Stimulated activated CD8-positive, alpha-beta memory T cell treated with anti-CD3 and anti-CD28 coated beads, Interleukin-7, amount 100 ng/mL, for 4 hours (primary cell): Measurements from ENCODE around the gene KRT86.
"Not testable (repeated sequence)": the region's sequence is repeated elsewhere in the genome, so short reads cannot be mapped to it uniquely, and the experiment has no call there.

Source experiments
- DNase-seq, 2 donors: peaks; one replicate each; pipeline ENCODE4 v3.0.0-alpha.2; 2020; ENCODE audit warnings: low read depth in 2 of 2

KRT86 gene

DNA sequence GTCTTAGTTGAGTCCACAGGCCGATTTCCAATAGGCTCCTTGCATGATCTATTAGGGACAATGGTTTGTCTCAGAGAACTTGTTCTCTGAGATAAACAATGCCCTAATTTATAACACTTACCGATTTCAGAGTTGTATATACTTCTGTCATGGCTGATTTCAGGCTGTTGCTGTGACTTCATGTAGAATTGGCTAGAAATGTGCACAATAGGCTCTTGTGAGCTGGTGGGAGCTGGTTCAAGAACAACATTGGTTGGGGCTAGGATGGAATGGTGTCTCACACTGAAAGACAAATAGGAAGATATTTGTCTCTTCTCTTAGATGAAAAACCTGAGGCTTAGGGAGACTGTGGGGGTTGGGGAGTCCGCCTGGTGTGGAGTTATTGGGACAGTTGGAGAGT is 6.7 kb upstream of the KRT86 start:
- no peak for DNase-seq

GRCh38 chr12:52268212-52268611 is 6.2 kb upstream of the KRT86 start:
- DNase-seq, result no peak

- DNase-seq, result no peak
Measured at GRCh38 chr12:52270541-52271070, 3.8 kb upstream of the KRT86 start.

DNA sequence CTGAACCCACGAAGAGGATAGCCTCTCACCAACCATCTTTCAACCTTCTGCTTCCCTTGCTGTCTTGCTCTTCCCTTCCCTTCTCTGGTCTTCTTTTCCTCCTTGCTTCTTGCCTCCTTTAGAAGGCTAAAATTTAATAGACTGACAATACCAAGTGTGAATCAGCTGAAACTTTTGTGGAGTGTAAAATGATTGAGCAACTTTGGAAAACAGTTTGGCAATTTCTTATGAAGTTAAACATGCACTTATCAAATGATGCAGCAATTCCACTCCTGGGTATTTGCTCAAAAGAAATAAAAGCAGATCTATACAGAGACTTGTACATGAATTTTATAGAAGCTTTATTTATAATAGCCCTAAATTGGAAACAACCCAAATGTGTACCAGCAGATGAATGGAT is 3.3 kb upstream of the KRT86 start:
- DNase-seq, result no peak

- no peak for DNase-seq
Measured at GRCh38 chr12:52275686-52276085, 1.2 kb downstream of the KRT86 start.

DNA sequence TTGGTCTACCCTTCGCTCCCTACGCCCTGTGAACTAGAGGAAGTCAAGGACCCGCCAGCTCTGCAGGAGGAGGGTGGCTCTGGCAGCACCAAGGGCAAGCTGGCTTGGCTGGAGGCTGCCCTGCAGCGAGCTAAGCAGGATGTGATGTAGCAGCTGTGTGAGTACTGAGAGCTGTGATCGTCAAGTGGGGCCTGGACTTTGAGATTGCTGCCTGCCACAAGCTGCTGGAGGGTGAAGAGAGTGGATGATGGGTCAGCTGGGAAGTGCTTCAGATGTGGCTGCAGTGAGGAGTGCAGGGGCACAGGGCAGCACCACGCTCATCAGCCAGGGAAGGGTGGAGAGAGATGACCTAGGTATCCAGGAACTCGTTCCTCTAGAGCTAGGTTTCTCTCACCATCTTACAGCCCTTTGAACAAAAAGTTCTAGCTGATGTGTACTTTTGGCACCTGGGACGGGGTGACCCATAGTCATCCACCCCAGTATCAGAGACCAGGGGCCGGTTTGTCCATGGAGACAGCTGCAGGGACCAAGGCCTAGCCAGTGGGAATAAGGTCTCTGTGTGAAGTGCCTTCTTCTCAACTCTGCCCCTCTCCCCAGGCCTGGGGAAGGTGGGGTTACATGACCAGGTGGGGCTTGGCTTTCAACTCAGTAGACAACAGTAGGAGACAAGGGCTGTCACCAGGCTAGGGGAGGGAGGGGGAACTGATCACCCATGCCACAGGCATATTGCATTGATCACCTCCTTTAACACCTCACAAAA is 3.2 kb downstream of the KRT86 start:
- no peak for DNase-seq

GRCh38 chr12:52278575-52279421 is 4.4 kb downstream of the KRT86 start:
- peak; percentile 13 to 48 for DNase-seq

DNA sequence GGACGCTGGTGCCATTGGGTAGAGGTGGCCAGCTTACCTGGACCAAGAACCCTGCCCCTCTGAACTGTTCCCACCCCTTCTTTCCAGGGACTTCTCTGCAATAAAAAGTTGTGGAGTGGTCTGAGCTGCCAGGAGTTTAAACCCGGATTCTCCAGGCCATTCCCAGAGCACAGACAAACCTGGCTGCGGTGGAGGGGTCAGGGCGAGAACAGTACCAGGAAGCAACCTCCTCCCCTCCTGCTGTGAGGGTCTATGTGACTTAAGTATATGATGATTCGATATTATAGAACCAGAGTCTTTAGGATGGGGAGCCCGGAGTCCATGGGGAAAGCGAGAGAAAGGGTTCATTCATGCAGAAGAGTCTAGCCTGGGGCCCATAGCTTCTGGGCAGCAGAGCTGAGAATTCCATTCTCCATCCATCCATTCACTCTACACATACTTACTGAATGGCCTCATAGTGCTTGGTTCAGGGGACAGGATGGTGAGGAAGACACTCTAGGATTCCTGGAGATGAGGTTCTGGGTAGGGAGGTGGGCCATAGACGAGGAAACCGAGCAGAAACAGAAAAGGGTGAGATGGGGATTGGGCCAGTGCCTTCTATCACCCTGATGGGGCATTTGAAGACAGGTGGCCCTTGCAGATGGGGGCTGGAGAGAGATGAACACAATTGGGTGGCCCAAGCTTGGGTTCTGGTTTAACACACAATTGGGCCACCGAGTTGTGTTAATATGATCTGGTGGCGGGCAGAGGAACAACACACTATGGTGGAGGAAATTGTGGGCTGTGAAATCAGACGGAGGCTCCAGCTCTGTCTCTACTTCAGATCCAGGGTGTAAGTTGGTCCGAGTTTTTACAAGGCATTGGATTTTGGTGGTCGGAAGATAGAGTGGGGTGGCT is 5.2 kb downstream of the KRT86 start:
- DNase-seq, result no peak

DNA sequence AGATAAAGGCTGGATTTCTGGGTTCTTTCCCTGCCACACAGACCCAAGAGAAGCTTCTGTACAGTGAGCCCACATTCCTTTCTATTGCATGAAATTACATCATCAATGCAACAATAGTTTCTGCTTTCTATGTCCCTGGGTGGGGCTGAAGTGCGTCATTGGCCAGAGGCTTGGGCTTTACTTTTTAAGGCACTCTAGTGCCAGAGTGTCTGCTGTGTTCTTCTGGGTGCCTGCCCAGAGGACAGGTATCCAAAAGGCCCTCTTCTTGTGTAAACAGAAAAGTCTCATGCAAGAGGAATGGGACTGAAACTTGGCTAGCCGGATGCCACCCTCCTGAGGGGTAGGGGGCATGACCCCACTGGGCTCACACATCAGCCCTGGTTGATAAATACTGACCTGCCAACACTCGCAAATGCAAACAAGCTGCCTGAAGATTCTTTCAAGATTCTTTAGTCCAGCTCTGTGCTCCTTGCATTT is 5.9 kb downstream of the KRT86 start:
- no peak for DNase-seq

DNA sequence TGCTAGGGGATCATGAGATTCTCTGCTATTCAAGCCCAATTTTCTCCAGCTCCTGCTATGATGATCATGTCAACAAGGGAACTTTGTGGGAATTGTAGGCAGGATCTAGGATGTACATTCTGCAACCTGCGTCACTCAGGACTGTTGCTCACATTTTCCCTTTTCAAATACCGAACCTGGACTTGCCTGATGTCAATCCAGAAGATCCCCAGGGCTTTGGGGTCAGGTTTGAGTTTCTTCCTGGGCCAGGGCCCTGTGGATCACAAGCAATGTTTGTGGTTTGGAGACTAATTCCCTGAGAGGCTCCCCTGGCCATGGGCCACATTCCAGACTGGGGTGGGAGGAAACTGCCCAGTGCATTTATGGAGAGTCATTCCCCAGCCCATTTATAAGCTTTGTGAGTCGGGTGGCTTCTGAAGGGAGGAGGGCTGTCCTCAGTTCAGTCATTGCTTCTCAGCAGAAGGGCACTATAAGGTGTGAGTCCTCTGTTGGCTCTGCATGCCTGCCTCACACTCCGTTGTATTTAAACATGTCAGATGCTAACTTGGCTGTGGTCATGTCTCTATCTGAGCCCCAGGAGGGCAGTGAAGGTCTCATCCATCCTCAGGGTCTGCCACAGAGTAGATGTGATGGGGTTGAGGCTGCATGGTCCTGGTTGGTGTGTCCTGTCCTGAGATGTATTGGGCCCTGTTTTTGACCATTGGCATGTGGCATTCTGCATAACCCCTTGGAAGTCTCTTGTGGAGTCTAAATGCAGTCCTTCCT is 6.5 kb downstream of the KRT86 start:
- DNase-seq, result no peak

DNA sequence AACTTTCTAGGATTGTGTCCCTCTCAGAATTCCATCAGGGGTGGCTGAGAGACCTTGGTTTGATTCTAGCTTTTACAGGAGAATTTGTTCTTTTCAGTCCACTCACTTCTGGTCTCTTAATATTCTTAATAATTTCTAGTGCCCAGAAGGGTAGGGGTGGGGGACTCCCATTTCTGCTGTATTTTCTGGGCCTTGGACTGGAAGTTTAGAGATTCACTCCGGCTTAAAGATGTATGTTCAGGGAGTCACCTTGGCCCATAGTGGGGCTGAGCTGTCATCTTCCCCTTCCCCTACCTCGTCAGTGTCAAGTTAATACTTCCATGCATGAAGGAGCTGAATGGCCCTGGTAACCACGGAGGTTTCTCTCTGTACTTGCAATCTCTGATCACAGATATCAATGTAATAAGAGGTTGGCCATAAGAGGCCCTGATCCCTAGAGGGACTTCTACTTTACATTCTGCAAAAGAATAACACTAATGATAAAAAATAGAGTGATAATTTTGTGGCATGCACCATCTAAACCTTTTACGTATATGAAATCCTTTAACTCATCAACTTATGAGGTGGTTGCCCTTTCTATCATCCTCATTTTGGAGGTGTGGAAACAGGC is 10.2 kb downstream of the KRT86 start:
- DNase-seq, result no peak

DNA sequence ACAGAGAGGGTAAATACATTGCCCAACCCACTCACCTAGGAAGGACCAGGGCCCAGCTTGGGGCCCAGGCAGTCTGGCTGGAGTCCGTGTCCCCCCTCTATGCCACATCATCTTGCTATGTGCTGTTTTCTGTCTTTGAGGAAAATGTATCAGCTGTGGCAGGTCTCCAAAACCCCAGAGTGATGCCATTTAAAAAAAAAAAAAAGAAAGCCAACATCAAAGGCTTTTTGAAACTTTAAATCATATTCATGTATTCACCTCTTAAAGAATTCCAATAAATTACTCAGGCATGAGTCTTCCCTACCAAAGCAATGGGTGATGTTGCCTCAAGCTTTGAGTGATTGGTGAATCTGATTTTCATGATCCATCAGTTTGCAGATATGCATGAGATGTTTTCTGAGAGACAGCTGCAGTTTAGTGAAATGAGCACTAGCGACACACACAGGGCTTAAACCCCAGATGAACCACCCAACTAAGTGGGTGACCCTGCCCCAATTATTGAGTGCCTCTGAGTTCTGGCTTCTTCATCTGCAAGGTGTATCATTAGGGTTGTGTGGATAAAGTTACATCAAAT is 10.8 kb downstream of the KRT86 start:
- DNase-seq, result no peak

GRCh38 chr12:52285851-52286530 is 11.5 kb downstream of the KRT86 start:
- DNase-seq, result no peak

GRCh38 chr12:52286857-52287785 is 12.7 kb downstream of the KRT86 start:
- not testable (repeated sequence) for DNase-seq

DNA sequence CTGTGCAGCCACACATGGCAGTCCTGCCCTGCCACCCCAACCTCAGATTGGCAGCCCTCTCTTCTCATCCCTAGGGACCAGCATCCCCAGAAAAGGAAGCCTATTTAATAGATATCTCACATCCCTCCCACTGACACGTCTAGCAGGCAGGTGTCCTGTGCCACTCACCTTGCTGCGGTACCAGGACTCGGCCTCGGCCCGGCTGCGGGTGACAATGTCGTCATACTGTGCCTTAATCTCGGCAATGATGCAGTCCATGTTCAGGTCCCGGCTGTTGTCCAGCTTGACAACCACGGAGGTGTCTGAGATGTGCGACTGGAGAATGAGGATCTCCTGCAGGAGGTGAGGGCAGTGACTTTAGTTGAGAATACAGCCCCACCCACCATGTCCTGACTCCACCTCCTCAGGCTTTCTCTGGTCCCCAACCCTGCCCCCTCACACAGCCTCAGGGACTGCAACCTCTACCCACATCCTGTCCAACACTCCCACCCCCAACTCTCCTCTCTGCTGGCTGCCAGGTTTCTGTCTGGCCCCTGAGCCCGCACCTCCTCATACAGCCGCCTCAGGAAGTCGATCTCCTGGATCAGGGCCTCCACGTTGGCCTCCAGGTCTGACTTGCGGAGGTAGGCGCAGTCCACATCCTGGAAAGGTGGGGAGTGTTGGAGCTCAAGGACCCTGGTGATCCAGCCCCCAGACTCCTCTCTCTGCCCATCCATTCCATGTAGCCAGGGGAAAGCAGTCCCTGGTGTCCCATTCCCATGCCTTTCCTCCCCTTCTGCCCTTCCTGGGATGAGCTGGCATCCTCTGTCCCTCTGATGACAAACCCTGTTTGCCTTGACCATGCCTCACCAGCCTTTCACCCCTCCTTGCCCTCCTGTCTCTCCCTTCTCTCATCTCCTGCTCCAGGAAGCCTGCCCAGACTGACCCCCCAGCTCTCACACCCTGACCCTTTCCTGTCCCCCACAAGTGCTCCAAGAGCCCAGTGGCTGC is 13.7 kb downstream of the KRT86 start:
- DNase-seq, result not testable (repeated sequence)

- DNase-seq, result not testable (repeated sequence)
Measured at GRCh38 chr12:52290483-52291134, 16.2 kb downstream of the KRT86 start.
